Glomerular visceral epithelial cell (primary cell): ENCODE results near the gene SNX25.
"Not testable (repeated sequence)": the region's sequence is repeated elsewhere in the genome, so short reads cannot be mapped to it uniquely, and the experiment has no call there.

Experiments used
- DNase-seq: peaks from one replicate; pipeline ENCODE4 v3.0.0-alpha.2; 2016; ENCODE audit errors: extremely low spot score

Gene SNX25

DNA sequence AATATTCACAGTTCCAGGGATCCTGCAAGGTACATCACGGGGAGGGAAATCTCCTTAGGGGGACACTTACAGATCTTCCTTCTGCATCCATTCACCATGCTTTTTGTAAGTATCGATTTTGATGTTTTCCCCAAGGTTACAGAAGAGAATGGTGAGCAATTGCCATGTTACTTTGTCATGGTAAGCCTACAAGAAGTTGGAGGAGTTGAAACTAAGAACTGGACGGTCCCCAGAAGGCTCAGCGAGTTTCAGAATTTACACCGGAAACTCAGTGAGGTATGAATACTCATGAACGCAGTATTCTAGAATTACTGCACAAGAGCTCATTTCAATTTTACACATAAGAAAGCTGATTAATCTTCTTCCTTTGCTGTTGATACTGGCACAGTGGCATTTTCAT lies 132.4 kb downstream of the SNX25 start:
- DNase-seq: no peak

- DNase-seq: no peak
These were observed 134.6 kb downstream of the SNX25 start for GRCh38 chr4:185343726-185344581.

GRCh38 chr4:185344743-185345538 lies 135.5 kb downstream of the SNX25 start:
- DNase-seq: no peak

- no peak for DNase-seq
These were observed 137.7 kb downstream of the SNX25 start for GRCh38 chr4:185346975-185347601.

- DNase-seq: no peak
These were observed 142.3 kb downstream of the SNX25 start for GRCh38 chr4:185351691-185352090.

DNA sequence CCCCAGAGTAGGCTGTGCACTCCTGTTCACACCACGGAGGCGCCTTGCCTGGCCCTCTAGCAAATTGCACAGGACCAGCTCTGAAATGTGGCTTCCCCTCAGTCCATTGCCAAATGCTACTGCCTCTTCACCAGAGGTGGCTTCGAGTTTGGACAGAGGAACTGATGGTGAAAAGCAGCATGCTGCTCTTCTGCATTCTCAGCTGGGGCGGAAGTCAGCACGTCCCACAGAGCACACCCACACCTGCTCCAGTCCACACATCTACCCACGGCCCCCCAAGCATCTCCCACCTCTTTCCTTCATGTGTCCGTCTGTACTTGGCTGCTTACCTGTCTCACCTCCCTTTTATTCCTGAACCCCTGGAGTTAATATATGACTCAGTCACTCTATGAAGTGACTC lies 142.8 kb downstream of the SNX25 start:
- no peak for DNase-seq

- no peak for DNase-seq
These were observed 143.3 kb downstream of the SNX25 start for GRCh38 chr4:185352741-185353140.

DNA sequence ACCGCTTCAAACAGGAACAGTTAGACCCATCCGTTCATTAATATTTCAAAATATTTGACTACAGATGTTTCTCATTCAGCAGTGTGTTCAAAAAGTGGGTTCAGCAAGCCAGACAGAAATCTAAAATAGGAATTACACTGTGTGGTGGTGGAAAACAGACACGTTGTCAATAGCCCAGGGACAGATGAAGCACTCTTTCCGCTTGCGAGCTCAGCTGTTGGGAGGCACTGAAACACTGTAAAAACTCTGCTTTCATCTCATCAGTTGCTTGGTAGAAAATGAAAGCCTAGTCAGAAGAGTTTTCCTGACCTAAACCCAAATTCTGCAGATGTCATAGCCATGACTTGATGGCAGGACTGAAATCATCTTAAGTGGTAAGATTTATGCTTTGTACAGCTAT lies 147.8 kb downstream of the SNX25 start:
- DNase-seq: no peak

DNA sequence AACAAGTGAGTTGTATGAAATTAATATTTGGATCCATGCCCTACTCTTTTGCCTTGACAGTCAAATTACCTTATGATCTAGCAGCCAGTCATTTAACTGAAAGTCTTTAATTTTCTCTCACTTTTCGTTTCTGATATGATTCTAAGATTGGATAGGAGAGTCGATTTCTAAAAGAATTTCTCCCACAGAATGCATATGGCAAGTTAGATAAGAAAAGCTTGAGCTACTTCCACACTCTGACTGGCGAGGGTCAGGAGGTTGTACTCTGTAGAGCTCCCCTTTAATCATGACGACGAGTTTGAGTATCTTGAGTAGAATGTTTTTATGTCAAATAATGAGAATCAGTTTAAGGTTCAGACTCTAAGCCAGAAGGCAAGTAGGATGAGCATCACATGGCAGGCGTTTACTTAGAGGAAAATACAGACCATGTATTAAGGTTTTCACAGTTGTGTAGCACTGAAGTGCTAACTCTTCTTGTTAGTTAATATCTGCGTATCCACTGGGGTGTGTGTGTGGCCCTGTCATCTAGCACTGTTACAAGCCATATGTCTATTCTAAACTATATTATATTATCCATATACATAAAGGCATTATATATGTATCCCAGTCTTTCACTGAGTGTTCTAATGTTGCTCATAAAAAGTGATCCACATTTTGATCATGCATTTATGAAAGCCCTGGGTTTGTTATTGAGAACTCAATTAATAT lies 148.5 kb downstream of the SNX25 start:
- DNase-seq: no peak

DNA sequence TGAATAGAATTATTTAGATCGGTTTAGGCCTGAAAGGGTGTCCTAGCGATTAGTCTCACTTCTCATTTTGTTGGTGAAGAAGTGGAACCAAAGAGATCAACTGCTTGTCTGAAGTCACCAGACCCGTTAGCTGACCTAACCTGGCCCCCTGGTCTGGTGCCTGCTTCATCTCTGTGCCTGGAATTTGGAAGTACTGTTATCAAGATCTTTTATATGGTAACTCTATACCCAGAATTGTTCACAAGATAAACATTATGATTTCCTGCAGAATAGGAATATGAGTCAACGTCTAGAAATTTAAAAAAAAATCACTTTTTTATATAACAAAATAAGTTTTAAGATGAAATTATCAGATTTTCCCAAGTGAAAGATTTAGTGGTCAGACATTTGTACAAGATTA lies 149.1 kb downstream of the SNX25 start:
- peak; percentile 36 for DNase-seq

GRCh38 chr4:185358959-185359358 lies 149.6 kb downstream of the SNX25 start:
- DNase-seq: peak; percentile 13

GRCh38 chr4:185359767-185360446 lies 150.5 kb downstream of the SNX25 start:
- peak; percentile 12 for DNase-seq

DNA sequence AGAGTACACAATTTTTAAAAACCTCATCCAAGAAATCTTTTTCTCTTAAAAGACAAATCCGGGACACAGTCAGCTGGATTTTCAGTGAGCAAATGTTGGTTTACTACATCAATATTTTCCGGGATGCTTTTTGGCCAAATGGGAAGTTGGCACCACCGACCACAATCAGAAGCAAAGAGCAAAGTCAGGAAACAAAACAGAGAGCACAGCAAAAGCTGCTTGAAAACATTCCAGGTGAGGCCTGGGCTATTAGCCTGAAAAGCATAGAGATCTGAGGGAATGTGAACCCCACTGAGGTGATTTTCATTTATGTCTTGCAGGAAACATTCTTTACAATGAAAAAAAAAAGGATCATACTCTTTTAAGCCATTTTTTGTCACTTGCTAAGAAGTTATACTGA lies 152.5 kb downstream of the SNX25 start:
- no peak for DNase-seq

GRCh38 chr4:185362570-185362969 lies 153.2 kb downstream of the SNX25 start:
- DNase-seq: not testable (repeated sequence)

GRCh38 chr4:185363251-185363650 lies 153.9 kb downstream of the SNX25 start:
- DNase-seq: no peak

GRCh38 chr4:185364886-185365285 lies 155.5 kb downstream of the SNX25 start:
- no peak for DNase-seq

DNA sequence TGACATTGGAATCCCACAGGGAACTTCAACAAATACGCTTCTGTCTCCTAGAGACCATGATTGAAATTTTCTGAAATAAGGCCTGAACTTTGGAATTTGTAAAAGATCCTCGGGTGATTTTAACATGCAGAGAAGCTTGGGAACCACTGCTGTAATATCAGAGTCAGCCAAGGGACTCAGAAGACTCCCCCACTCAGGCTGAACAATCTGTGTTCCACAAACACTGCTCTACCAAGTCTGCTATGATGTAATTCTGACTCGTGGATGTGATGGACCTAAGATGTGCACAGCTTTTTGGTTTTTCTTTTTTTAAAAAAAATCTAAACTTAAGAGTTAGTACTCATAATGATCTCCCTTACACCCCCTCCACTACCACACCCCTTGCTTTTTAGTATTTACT lies 160.3 kb downstream of the SNX25 start:
- no peak for DNase-seq

- DNase-seq: no peak
These were observed 161.0 kb downstream of the SNX25 start for GRCh38 chr4:185370268-185370949.

GRCh38 chr4:185371702-185372101 lies 162.3 kb downstream of the SNX25 start:
- DNase-seq: no peak

- no peak for DNase-seq
These were observed 164.6 kb downstream of the SNX25 start for GRCh38 chr4:185374027-185374426.

- DNase-seq: no peak
These were observed 165.2 kb downstream of the SNX25 start for GRCh38 chr4:185374573-185374972.
